ENCODE data around the gene THUMPD1.
"Not testable (repeated sequence)": the region's sequence is repeated elsewhere in the genome, so short reads cannot be mapped to it uniquely, and the experiment has no call there.

The THUMPD1 gene

GRCh38 chr16:20747030-20747816 is 5.6 kb upstream of the THUMPD1 start:
- no peak for DNase-seq

- no peak for DNase-seq
Observed at GRCh38 chr16:20746461-20746860, 4.8 kb upstream of the THUMPD1 start.

DNA sequence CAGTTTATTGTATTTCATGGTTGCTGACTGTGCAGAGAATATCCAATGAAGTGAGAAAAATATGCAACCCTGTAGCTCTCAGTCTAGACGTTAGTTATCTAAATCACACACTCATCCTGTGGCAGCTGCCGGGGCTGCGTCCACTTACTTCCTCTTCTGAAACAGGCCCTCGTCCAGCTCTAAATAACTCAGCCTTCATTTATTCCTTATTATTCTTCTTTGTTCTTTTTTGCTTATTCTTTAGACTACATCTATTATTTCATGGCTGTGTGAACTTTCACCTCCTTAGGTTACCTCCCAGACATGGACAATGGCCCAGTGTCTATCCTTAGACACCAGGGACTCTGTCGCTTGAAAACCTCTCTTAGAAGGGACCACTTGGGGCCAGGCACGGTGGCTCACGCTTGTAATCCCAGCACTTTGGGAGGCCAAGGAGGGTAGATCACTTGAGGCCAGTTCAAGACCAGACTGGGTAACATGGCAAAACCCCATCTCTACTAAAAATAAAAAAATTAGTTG is 3.4 kb upstream of the THUMPD1 start:
- DNase-seq: no peak

- no peak for DNase-seq
Observed at GRCh38 chr16:20743591-20743990, 2.0 kb upstream of the THUMPD1 start.

DNA sequence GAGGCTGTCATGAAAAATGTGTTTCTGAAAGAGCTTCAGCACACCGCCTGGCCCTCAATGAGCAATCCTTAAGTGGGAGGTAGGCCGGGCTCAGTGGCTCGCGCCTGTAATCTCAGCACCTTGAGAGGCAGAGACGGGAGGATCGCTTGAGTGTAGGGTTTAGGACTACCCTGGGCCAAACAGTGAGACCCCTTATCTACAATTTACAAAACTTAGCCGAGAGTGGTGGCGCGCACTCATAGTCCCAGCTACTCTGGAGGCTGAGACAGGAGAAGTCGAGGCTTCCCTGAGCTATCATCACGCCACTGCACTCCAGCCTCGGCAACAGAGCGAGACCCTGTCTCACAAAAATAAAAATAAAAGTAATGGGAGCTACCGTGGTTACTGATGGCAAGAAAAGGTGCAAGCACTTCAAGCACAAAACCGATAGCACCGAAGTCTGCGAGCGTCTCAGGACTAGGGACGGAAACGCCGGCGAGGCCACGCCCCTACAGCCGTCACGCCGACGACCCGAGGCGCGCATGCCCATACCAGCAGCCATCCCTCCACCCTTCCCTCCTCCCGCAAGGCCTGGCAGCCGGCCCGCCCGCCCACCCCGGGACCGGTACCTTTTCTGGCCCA is 607 bp downstream of the THUMPD1 start:
- DNase-seq: peak; percentile 67 to 88 (median 80)

DNA sequence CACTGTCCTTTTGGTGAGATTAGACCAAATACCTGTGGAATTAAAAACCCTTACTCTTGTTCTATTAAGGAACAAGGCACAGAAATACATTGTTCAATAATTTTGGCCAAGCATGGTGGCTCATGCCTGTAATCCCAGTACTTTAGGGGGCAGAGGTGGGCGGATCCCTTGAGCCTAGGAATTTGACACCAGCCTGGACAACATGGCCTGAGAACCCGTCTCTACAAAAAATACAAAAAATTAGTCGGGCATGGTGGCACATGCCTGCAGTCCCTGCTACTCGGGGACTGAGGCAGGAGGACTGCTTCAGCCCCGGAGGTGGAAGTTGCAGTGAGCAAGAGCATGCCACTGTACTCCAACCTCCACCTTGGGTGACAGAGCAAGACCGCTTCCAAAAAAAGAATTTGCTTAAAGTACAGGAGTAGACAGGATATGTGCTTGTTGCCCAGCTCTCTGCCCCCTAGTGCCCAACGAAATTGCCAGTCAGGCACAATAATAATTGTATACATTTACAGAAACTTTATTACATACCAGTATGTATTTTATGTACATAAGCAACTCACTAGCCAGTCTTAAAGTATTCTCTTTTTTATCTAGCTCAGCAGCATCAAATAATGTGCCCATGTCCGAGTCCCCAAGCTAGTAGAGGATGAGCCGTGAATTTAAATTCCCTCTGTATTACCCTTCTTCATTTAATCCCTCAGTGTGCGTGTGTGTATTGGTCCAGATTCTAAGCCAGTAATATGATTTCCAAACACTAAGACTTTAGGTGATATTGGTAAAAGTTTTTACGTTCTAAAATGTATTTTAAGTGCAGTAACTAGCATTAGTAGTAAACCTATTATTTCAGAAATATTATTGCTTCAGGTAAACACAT is 1.4 kb downstream of the THUMPD1 start:
- DNase-seq: no peak

DNA sequence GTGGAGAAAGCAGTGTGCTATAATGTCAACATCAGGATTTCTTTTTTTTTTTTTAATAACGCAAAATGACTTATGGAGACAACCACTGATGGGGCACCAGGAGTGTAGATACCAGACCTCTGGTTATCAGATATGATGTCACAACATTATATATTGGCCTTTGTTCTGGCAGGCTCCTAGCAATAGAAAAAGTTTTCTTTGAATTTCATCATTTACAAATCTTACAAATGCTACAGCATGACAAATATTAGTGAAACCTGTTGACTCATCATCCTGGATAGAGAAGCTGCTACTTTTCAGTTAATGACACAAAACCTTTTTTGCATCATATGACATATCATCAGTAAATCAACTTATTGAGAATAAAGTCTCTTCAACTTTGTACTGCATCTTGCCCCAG is 6.1 kb downstream of the THUMPD1 start:
- no peak for DNase-seq

GRCh38 chr16:20734782-20735181 is 6.8 kb downstream of the THUMPD1 start:
- DNase-seq: no peak

DNA sequence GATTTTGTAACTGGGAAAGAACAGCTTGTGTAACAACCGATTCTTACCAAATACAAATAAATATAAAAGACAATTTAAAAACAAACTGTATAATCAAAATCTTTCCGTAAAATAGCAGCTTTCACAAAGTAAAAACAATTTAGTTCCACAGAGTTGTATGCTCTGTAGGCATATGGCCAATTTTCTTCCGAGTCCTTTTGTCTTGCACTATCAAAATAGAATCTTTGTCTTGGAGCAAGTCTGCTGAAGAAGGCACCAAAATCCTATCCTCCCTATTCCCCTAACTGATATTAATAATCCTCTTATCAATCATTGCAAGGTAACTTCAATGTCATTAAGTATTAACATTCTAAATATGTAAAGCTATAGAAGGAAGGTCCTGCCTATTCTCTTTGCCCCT is 7.6 kb downstream of the THUMPD1 start:
- no peak for DNase-seq

DNA sequence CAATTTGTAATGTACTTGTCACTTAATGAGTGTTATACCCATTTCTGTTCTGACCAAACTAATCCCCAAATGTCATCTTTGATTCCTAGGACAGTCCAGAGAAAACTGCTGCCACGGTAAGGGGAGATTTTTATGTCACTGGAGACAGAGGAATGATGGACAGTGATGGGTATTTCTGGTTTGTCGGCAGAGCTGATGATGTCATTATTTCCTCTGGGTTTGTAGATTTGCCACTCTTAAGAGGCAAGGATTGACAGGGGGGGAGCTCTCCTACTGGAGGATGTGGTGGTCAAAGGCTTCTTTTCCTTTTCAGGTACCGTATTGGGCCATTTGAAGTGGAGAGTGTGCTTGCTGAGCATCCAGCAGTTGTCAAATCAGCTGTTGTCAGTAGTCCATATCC is 12.5 kb downstream of the THUMPD1 start:
- no peak for DNase-seq

DNA sequence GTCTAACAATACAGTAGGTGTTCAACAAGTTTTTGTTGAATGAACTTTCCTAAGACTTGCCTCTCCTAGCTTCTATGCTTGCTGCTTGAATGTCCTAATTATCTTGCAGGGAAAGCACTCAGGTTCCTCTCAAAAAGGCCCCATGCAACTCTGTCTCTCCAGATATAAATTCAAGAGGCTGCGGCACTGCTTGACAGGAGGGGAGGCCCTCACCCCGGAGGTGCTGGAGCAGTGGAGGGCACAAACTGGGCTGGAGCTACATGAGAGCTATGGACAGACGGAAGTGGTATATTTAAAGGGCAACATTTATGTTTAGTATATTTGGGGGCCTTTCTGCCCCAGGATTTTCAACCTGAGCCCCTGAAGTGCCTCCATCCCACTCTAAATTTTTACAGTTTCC is 14.4 kb downstream of the THUMPD1 start:
- no peak for DNase-seq

- DNase-seq: no peak
Observed at GRCh38 chr16:20726661-20727060, 15.0 kb downstream of the THUMPD1 start.

GRCh38 chr16:20720251-20720650 is 21.4 kb downstream of the THUMPD1 start:
- no peak for DNase-seq

- DNase-seq: not testable (repeated sequence)
Observed at GRCh38 chr16:20717718-20718117, 23.9 kb downstream of the THUMPD1 start.

- DNase-seq: no peak
Observed at GRCh38 chr16:20711277-20711911, 30.2 kb downstream of the THUMPD1 start.

GRCh38 chr16:20708129-20708528 is 33.5 kb downstream of the THUMPD1 start:
- not testable (repeated sequence) for DNase-seq

DNA sequence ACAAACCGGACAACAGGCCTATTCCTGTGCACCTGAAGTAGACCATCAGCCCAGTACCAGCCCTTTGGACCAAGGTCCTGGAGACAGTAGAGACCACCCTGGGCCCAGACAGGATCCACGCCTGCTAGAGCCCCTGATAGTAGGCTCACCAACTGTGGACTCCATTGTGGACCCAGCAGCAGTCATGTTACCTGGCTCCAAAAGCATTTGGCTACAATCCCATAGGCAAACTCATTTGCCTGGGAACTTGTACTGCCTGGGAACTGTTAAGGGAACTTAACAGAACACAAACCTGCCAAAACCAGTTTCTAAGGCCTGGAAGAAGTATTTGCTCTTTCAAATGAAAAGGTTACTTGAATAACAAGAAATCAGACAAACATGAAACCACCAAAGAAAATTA is 34.2 kb downstream of the THUMPD1 start:
- DNase-seq: no peak

DNA sequence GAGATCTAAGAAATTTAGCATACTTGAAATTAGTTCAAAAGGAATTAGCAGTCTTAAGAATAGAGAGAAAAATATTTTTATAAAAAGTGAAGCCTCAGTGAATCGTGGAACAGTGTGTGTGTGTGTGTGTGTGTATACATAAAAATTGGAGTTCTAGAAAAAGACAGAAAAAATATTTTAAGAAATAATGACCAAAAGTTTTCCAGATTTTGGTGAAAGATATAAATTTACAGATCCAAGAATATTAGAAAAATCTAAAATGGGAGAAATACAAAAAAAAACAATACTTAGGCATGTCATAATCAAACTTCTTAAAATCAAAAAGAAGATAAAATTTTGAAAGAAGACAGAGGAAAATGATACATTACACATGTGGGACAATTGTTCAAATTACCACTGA is 35.6 kb downstream of the THUMPD1 start:
- DNase-seq: not testable (repeated sequence)

GRCh38 chr16:20704281-20704680 is 37.3 kb downstream of the THUMPD1 start:
- no peak for DNase-seq

DNA sequence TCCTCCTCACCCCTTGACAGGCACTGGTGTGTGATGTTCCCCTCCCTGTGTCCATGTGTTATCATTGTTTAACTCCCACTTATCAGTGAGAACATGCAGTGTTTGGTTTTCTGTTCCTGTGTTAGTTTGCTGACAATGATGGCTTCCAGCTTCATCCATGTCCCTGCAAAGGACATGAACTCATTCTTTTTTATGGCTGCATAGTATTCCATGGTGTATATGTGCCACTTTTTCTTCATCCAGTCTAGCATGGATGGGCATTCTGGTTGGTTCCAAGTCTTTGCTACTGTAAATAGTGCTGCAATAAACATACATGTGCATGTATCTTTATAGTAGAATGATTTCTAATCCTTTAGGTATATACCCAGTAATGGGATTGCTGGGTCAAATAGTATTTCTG is 39.9 kb downstream of the THUMPD1 start:
- not testable (repeated sequence) for DNase-seq

DNA sequence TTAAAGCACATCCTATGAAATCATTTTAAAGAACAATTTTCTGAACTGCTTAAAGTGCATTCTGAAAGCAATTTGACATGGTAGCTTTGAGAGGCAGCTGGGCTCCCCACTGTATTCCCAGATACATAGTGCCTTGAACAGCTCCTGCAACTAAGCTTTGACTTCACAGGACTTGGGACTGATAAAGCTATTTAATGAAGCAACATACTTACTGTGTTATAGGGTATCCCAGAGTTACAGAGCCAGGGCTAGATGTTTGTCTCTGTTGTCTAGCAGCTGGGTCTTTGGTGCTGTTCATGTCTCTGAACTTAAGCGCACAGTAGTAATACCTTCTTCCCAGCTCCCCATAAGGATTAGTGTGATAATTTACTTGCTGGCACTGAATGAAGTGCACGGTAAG is 45.0 kb downstream of the THUMPD1 start:
- no peak for DNase-seq

- no peak for DNase-seq
Observed at GRCh38 chr16:20695024-20695423, 46.6 kb downstream of the THUMPD1 start.

GRCh38 chr16:20694096-20694495 is 47.5 kb downstream of the THUMPD1 start:
- DNase-seq: not testable (repeated sequence)

All from activated CD4-positive, CD25-positive, alpha-beta regulatory T cell (primary cell).